WTC11 (cell line): Measurements from ENCODE around the gene ADCY5.

ENCODE experiments used
- ZNF121 ChIP-seq: sonication (generic); formaldehyde crosslinking; IDR thresholded peaks from 2 replicates; pipeline ENCODE4 v1.8.0; 2023; ENCODE audit warnings: missing genetic modification reagents
- ZNF232 ChIP-seq: sonication (generic); formaldehyde crosslinking; IDR thresholded peaks from 2 replicates; pipeline ENCODE4 v1.8.0; 2022; ENCODE audit warnings: mild to moderate bottlenecking, missing genetic modification reagents
- TF ChIP-seq, protein P1 (sequence below): sonication (generic); formaldehyde crosslinking; IDR thresholded peaks from 2 replicates; pipeline ENCODE4 v1.8.1; 2022; ENCODE audit warnings: mild to moderate bottlenecking, moderate library complexity, missing genetic modification reagents
- TF ChIP-seq, protein P2 (sequence below): fragments of 200-600 bp; IDR thresholded peaks from 2 replicates; pipeline ENCODE4 v1.8.0; 2022; ENCODE audit warnings: antibody characterized with exemption
- TF ChIP-seq, protein P3 (sequence below): sonication (generic); formaldehyde crosslinking; IDR thresholded peaks from 2 replicates; pipeline ENCODE4 v1.8.1; 2023; ENCODE audit warnings: mild to moderate bottlenecking, missing genetic modification reagents, moderate library complexity
- TF ChIP-seq, protein P4 (sequence below): sonication (generic); formaldehyde crosslinking; IDR thresholded peaks from 2 replicates; pipeline ENCODE4 v1.8.0; 2022; ENCODE audit warnings: mild to moderate bottlenecking, missing genetic modification reagents
- TF ChIP-seq, protein P5 (sequence below): sonication (generic); formaldehyde crosslinking; conservative IDR thresholded peaks from 2 replicates; pipeline ENCODE4 v1.8.1; 2022; ENCODE audit warnings: mild to moderate bottlenecking, missing genetic modification reagents
- TF ChIP-seq, protein P6 (sequence below): sonication (generic); formaldehyde crosslinking; IDR thresholded peaks from 2 replicates; pipeline ENCODE4 v1.8.0; 2023; ENCODE audit warnings: mild to moderate bottlenecking, missing genetic modification reagents
- TF ChIP-seq, protein P7 (sequence below): sonication (generic); formaldehyde crosslinking; IDR thresholded peaks from 2 replicates; pipeline ENCODE4 v1.8.1; 2023; ENCODE audit warnings: mild to moderate bottlenecking, missing genetic modification reagents

DNA sequence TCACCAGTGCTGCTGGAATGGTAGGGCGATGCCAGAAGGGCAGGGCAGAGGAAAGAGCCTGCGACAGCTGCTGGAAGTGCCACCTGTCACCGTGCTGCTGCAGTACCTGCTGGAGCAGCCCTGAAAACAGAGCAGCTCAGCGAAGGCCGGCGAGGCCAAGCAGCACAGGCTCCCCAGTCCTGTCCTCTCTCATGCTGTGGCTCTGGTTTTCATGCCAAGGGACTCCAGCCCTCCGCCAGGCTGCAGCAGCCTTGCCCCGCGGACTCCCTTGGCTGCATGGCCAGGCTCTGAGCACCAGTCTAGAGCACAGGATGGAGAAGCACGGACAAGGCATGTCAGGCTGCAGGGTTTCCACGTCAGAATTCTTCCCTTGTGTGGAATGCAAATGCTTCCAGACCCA lies 43.9 kb downstream of the ADCY5 start:
- no peak for TF ChIP-seq ZNF121 (CRISPR knock-in tag)
- TF ChIP-seq ZNF232 (CRISPR knock-in tag): no peak
- TF ChIP-seq, protein P1, sequence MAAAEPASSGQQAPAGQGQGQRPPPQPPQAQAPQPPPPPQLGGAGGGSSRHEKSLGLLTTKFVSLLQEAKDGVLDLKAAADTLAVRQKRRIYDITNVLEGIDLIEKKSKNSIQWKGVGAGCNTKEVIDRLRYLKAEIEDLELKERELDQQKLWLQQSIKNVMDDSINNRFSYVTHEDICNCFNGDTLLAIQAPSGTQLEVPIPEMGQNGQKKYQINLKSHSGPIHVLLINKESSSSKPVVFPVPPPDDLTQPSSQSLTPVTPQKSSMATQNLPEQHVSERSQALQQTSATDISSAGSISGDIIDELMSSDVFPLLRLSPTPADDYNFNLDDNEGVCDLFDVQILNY: no peak
- TF ChIP-seq, protein P2, sequence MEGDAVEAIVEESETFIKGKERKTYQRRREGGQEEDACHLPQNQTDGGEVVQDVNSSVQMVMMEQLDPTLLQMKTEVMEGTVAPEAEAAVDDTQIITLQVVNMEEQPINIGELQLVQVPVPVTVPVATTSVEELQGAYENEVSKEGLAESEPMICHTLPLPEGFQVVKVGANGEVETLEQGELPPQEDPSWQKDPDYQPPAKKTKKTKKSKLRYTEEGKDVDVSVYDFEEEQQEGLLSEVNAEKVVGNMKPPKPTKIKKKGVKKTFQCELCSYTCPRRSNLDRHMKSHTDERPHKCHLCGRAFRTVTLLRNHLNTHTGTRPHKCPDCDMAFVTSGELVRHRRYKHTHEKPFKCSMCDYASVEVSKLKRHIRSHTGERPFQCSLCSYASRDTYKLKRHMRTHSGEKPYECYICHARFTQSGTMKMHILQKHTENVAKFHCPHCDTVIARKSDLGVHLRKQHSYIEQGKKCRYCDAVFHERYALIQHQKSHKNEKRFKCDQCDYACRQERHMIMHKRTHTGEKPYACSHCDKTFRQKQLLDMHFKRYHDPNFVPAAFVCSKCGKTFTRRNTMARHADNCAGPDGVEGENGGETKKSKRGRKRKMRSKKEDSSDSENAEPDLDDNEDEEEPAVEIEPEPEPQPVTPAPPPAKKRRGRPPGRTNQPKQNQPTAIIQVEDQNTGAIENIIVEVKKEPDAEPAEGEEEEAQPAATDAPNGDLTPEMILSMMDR: no peak
- TF ChIP-seq, protein P3, sequence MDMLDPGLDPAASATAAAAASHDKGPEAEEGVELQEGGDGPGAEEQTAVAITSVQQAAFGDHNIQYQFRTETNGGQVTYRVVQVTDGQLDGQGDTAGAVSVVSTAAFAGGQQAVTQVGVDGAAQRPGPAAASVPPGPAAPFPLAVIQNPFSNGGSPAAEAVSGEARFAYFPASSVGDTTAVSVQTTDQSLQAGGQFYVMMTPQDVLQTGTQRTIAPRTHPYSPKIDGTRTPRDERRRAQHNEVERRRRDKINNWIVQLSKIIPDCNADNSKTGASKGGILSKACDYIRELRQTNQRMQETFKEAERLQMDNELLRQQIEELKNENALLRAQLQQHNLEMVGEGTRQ (CRISPR knock-in tag): no peak
- TF ChIP-seq, protein P4, sequence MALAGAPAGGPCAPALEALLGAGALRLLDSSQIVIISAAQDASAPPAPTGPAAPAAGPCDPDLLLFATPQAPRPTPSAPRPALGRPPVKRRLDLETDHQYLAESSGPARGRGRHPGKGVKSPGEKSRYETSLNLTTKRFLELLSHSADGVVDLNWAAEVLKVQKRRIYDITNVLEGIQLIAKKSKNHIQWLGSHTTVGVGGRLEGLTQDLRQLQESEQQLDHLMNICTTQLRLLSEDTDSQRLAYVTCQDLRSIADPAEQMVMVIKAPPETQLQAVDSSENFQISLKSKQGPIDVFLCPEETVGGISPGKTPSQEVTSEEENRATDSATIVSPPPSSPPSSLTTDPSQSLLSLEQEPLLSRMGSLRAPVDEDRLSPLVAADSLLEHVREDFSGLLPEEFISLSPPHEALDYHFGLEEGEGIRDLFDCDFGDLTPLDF (CRISPR knock-in tag): no peak
- TF ChIP-seq, protein P5, sequence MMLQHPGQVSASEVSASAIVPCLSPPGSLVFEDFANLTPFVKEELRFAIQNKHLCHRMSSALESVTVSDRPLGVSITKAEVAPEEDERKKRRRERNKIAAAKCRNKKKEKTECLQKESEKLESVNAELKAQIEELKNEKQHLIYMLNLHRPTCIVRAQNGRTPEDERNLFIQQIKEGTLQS (CRISPR knock-in tag): no peak
- TF ChIP-seq, protein P6, sequence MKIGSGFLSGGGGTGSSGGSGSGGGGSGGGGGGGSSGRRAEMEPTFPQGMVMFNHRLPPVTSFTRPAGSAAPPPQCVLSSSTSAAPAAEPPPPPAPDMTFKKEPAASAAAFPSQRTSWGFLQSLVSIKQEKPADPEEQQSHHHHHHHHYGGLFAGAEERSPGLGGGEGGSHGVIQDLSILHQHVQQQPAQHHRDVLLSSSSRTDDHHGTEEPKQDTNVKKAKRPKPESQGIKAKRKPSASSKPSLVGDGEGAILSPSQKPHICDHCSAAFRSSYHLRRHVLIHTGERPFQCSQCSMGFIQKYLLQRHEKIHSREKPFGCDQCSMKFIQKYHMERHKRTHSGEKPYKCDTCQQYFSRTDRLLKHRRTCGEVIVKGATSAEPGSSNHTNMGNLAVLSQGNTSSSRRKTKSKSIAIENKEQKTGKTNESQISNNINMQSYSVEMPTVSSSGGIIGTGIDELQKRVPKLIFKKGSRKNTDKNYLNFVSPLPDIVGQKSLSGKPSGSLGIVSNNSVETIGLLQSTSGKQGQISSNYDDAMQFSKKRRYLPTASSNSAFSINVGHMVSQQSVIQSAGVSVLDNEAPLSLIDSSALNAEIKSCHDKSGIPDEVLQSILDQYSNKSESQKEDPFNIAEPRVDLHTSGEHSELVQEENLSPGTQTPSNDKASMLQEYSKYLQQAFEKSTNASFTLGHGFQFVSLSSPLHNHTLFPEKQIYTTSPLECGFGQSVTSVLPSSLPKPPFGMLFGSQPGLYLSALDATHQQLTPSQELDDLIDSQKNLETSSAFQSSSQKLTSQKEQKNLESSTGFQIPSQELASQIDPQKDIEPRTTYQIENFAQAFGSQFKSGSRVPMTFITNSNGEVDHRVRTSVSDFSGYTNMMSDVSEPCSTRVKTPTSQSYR: no peak
- TF ChIP-seq, protein P7, sequence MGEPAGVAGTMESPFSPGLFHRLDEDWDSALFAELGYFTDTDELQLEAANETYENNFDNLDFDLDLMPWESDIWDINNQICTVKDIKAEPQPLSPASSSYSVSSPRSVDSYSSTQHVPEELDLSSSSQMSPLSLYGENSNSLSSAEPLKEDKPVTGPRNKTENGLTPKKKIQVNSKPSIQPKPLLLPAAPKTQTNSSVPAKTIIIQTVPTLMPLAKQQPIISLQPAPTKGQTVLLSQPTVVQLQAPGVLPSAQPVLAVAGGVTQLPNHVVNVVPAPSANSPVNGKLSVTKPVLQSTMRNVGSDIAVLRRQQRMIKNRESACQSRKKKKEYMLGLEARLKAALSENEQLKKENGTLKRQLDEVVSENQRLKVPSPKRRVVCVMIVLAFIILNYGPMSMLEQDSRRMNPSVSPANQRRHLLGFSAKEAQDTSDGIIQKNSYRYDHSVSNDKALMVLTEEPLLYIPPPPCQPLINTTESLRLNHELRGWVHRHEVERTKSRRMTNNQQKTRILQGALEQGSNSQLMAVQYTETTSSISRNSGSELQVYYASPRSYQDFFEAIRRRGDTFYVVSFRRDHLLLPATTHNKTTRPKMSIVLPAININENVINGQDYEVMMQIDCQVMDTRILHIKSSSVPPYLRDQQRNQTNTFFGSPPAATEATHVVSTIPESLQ: no peak
